IPS-NIHi7 (cell line): ENCODE measurements around the gene SCAMP5.
A peak's percentile ranks its signal among the peaks of the same experiment; 100 is the strongest.

Experiments used
- DNase-seq: peaks from one replicate; pipeline ENCODE4 v3.0.0; 2012; ENCODE audit warnings: mixed read lengths; ENCODE audit errors: extremely low spot score

The SCAMP5 gene

GRCh38 chr15:74976159-74976558 lies 19.2 kb upstream of the SCAMP5 start:
- DNase-seq: no peak

- no peak for DNase-seq
Observed at GRCh38 chr15:74977599-74977998, 17.8 kb upstream of the SCAMP5 start.

GRCh38 chr15:74978077-74978476 lies 17.3 kb upstream of the SCAMP5 start:
- no peak for DNase-seq

- DNase-seq: no peak
Observed at GRCh38 chr15:74978503-74978902, 16.9 kb upstream of the SCAMP5 start.

GRCh38 chr15:74982183-74982582 lies 13.2 kb upstream of the SCAMP5 start:
- DNase-seq: no peak

- DNase-seq: no peak
Observed at GRCh38 chr15:74983725-74984231, 11.6 kb upstream of the SCAMP5 start.

GRCh38 chr15:74988007-74988800 lies 7.2 kb upstream of the SCAMP5 start:
- peak; percentile 79 for DNase-seq

- DNase-seq: no peak
Observed at GRCh38 chr15:74989527-74989926, 5.8 kb upstream of the SCAMP5 start.

- no peak for DNase-seq
Observed at GRCh38 chr15:74992619-74993018, 2.7 kb upstream of the SCAMP5 start.

- no peak for DNase-seq
Observed at GRCh38 chr15:74994236-74994635, 1.1 kb upstream of the SCAMP5 start.

GRCh38 chr15:74994685-74995084 lies 678 bp upstream of the SCAMP5 start:
- DNase-seq: no peak

GRCh38 chr15:74995779-74996765 lies 709 bp downstream of the SCAMP5 start:
- peak; percentile 51 for DNase-seq

- no peak for DNase-seq
Observed at GRCh38 chr15:74997141-74997540, 1.8 kb downstream of the SCAMP5 start.

GRCh38 chr15:74997543-74997942 lies 2.2 kb downstream of the SCAMP5 start:
- DNase-seq: no peak

- no peak for DNase-seq
Observed at GRCh38 chr15:75001310-75001709, 5.9 kb downstream of the SCAMP5 start.

- DNase-seq: no peak
Observed at GRCh38 chr15:75002398-75002797, 7.0 kb downstream of the SCAMP5 start.

GRCh38 chr15:75007216-75007615 lies 11.9 kb downstream of the SCAMP5 start:
- DNase-seq: no peak

- no peak for DNase-seq
Observed at GRCh38 chr15:75008221-75008625, 12.9 kb downstream of the SCAMP5 start.

- DNase-seq: no peak
Observed at GRCh38 chr15:75008629-75009326, 13.4 kb downstream of the SCAMP5 start.

- no peak for DNase-seq
Observed at GRCh38 chr15:75016431-75016830, 21.1 kb downstream of the SCAMP5 start.

- DNase-seq: no peak
Observed at GRCh38 chr15:75019916-75020315, 24.6 kb downstream of the SCAMP5 start.

- DNase-seq: no peak
Observed at GRCh38 chr15:75021341-75021740, 26.0 kb downstream of the SCAMP5 start.
